Activated naive CD4-positive, alpha-beta T cell treated with anti-CD3 and anti-CD28 coated beads for 36 hours (primary cell): ENCODE data around the gene PIWIL1. TPM values are rescaled to one million over a fixed set of nuclear protein-coding genes. Genes with fewer than 3 reads are reported as not detected.

Experiments used
- total RNA-seq, 2 experiments: library from RNA; stranded (reverse); gene quantifications; one replicate each; pipeline ENCODE4 v1.2.3, GENCODE V29; 2021

Gene PIWIL1
- total RNA-seq, 2 experiments from 2014 or later = not detected

Other genes starting within 250 kb of the PIWIL1 start
- not detected for gene FZD10, start 175.4 kb upstream of the PIWIL1 start, total RNA-seq